ENCODE results near the gene SNX8. TPM values are rescaled to one million over a fixed set of nuclear protein-coding genes. Genes with fewer than 3 reads are reported as not detected.
A peak's percentile ranks its signal among the peaks of the same experiment; 100 is the strongest.
"Not testable (repeated sequence)": the region's sequence is repeated elsewhere in the genome, so short reads cannot be mapped to it uniquely, and the experiment has no call there.

Gene SNX8
- total and polyA plus RNA-seq, 2 donors, result 13.2 to 17.4 TPM

GRCh38 chr7:2314956-2315530, 802 bp upstream of the SNX8 start:
- WGBS, result 79% methylated on average over 3 of the region's 3 CpGs
- not testable (repeated sequence) for H3K4me1 ChIP-seq (ENCODE audit: insufficient read depth); H3K36me3 ChIP-seq (ENCODE audit: insufficient read depth); H3K4me3 ChIP-seq (ENCODE audit: low read depth, low read length); DNase-seq (ENCODE audit: extremely low spot score); H3K27ac ChIP-seq (ENCODE audit: low read depth)

GRCh38 chr7:2313450-2314208, 612 bp downstream of the SNX8 start:
- 23% methylated on average over 42 of the region's 42 CpGs for WGBS
- peak overlapping the region; percentile 76 for H3K27ac ChIP-seq (ENCODE audit: low read depth)
- DNase-seq (ENCODE audit: extremely low spot score), result no peak
- no peaks in the 10 kb centered on the region for H3K36me3 ChIP-seq (ENCODE audit: insufficient read depth)
- peak overlapping the region; percentile 83 for H3K4me3 ChIP-seq (ENCODE audit: low read depth, low read length)
- H3K4me1 ChIP-seq (ENCODE audit: insufficient read depth), result no peaks in the 10 kb centered on the region

- Histone ChIP-seq H3K27ac (ENCODE audit: low read depth) (no peak overlapping the region), H3K4me3 (ENCODE audit: low read depth, low read length) (no peak overlapping the region), H3K4me1 (ENCODE audit: insufficient read depth) (no peaks in the 10 kb centered on the region), H3K36me3 (ENCODE audit: insufficient read depth) (no peaks in the 10 kb centered on the region)
- DNase-seq (ENCODE audit: extremely low spot score), result no peak
- WGBS, result 82% methylated on average over 17 of the region's 17 CpGs
Observed at GRCh38 chr7:2312267-2312929, 1.8 kb downstream of the SNX8 start.

GRCh38 chr7:2309889-2310331, 4.3 kb downstream of the SNX8 start:
- Histone ChIP-seq H3K36me3 (ENCODE audit: insufficient read depth) (no peaks in the 10 kb centered on the region), H3K27ac (ENCODE audit: low read depth) (no peak overlapping the region), H3K4me1 (ENCODE audit: insufficient read depth) (no peaks in the 10 kb centered on the region), H3K4me3 (ENCODE audit: low read depth, low read length) (no peak overlapping the region)
- no peak for DNase-seq (ENCODE audit: extremely low spot score)
- WGBS, result 74% methylated on average over 20 of the region's 20 CpGs

- DNase-seq (ENCODE audit: extremely low spot score), result no peak
- Histone ChIP-seq H3K36me3 (ENCODE audit: insufficient read depth) (no peaks in the 10 kb centered on the region), H3K4me3 (ENCODE audit: low read depth, low read length) (no peak overlapping the region), H3K27ac (ENCODE audit: low read depth) (no peak overlapping the region), H3K4me1 (ENCODE audit: insufficient read depth) (no peaks in the 10 kb centered on the region)
- 77% methylated on average over 7 of the region's 7 CpGs for WGBS
Observed at GRCh38 chr7:2307690-2308107, 6.5 kb downstream of the SNX8 start.

GRCh38 chr7:2306688-2307087, 7.6 kb downstream of the SNX8 start:
- Histone ChIP-seq H3K4me3 (ENCODE audit: low read depth, low read length) (no peak overlapping the region), H3K36me3 (ENCODE audit: insufficient read depth) (no peaks in the 10 kb centered on the region), H3K27ac (ENCODE audit: low read depth) (no peak overlapping the region), H3K4me1 (ENCODE audit: insufficient read depth) (no peaks in the 10 kb centered on the region)
- 93% methylated on average over 6 of the region's 6 CpGs for WGBS
- DNase-seq (ENCODE audit: extremely low spot score), result no peak

GRCh38 chr7:2305258-2305657, 9.0 kb downstream of the SNX8 start:
- H3K27ac ChIP-seq (ENCODE audit: low read depth); DNase-seq (ENCODE audit: extremely low spot score): not testable (repeated sequence)
- 88% methylated on average over 6 of the region's 6 CpGs for WGBS

GRCh38 chr7:2303520-2303919, 10.7 kb downstream of the SNX8 start:
- 88% methylated on average over 7 of the region's 7 CpGs for WGBS
- H3K4me3 ChIP-seq (ENCODE audit: low read depth, low read length); DNase-seq (ENCODE audit: extremely low spot score); H3K4me1 ChIP-seq (ENCODE audit: insufficient read depth); H3K27ac ChIP-seq (ENCODE audit: low read depth); H3K36me3 ChIP-seq (ENCODE audit: insufficient read depth): not testable (repeated sequence)

More at GRCh38 chr7:2305258-2305657, 9.0 kb downstream of the SNX8 start:
- not testable (repeated sequence) for H3K4me3 ChIP-seq (ENCODE audit: low read depth, low read length); H3K36me3 ChIP-seq (ENCODE audit: insufficient read depth); H3K4me1 ChIP-seq (ENCODE audit: insufficient read depth)

GRCh38 chr7:2302743-2303397, 11.4 kb downstream of the SNX8 start:
- H3K4me3 ChIP-seq (ENCODE audit: low read depth, low read length); H3K27ac ChIP-seq (ENCODE audit: low read depth); H3K4me1 ChIP-seq (ENCODE audit: insufficient read depth); DNase-seq (ENCODE audit: extremely low spot score); H3K36me3 ChIP-seq (ENCODE audit: insufficient read depth): not testable (repeated sequence)
- WGBS, result 98% methylated on average over 48 of the region's 55 CpGs

GRCh38 chr7:2301511-2301863, 12.8 kb downstream of the SNX8 start:
- H3K4me1 ChIP-seq (ENCODE audit: insufficient read depth), result no peaks in the 10 kb centered on the region
- DNase-seq (ENCODE audit: extremely low spot score), result no peak
- H3K27ac ChIP-seq (ENCODE audit: low read depth), result no peak overlapping the region
- WGBS, result 90% methylated on average over 6 of the region's 6 CpGs
- no peaks in the 10 kb centered on the region for H3K36me3 ChIP-seq (ENCODE audit: insufficient read depth)
- H3K4me3 ChIP-seq (ENCODE audit: low read depth, low read length), result no peak overlapping the region

GRCh38 chr7:2299870-2300512, 14.2 kb downstream of the SNX8 start:
- Histone ChIP-seq H3K4me1 (ENCODE audit: insufficient read depth) (no peaks in the 10 kb centered on the region), H3K27ac (ENCODE audit: low read depth) (no peak overlapping the region), H3K36me3 (ENCODE audit: insufficient read depth) (no peaks in the 10 kb centered on the region), H3K4me3 (ENCODE audit: low read depth, low read length) (no peak overlapping the region)
- no peak for DNase-seq (ENCODE audit: extremely low spot score)
- WGBS, result 74% methylated on average over 9 of the region's 9 CpGs

- no peaks in the 10 kb centered on the region for H3K36me3 ChIP-seq (ENCODE audit: insufficient read depth)
- no peaks in the 10 kb centered on the region for H3K4me1 ChIP-seq (ENCODE audit: insufficient read depth)
- DNase-seq (ENCODE audit: extremely low spot score), result no peak
- H3K4me3 ChIP-seq (ENCODE audit: low read depth, low read length), result no peak overlapping the region
- H3K27ac ChIP-seq (ENCODE audit: low read depth), result no peak overlapping the region
- WGBS, result 83% methylated on average over 18 of the region's 18 CpGs
Observed at GRCh38 chr7:2299131-2299829, 15.0 kb downstream of the SNX8 start.

- no peak for DNase-seq (ENCODE audit: extremely low spot score)
- 99% methylated on average over 6 of the region's 6 CpGs for WGBS
- no peaks in the 10 kb centered on the region for H3K36me3 ChIP-seq (ENCODE audit: insufficient read depth)
Observed at GRCh38 chr7:2296832-2297231, 17.4 kb downstream of the SNX8 start.

More at GRCh38 chr7:2296832-2297231, 17.4 kb downstream of the SNX8 start:
- Histone ChIP-seq H3K4me1 (ENCODE audit: insufficient read depth) (no peaks in the 10 kb centered on the region), H3K27ac (ENCODE audit: low read depth) (no peak overlapping the region), H3K4me3 (ENCODE audit: low read depth, low read length) (no peak overlapping the region)
